ENCODE data around the gene ARHGAP31.
"Not testable (repeated sequence)": the region's sequence is repeated elsewhere in the genome, so short reads cannot be mapped to it uniquely, and the experiment has no call there.

- not testable (repeated sequence) for TF ChIP-seq CTCF (conservative IDR thresholded peaks at IDR 0.05 in 1 of 2, IDR thresholded peaks at IDR 0.05 in 1 of 2; ENCODE audit: extremely low read depth in 1 of 2, insufficient read depth in 1 of 2, low read depth in 1 of 2, low read length in 2 of 2); EZH2 (IDR thresholded peaks at IDR 0.05; ENCODE audit: borderline replicate concordance, low read length)
Measured at GRCh38 chr3:119320785-119321184, 26.6 kb downstream of the ARHGAP31 start.

Data from mammary epithelial cell (primary cell).